Cortex of kidney (tissue), 1 donor: ENCODE results near the gene MMADHC.

Experiments used
- DNase-seq: peaks from one replicate; lab custom pipeline; 2025; lab: John Stamatoyannopoulos, UW

The MMADHC gene

GRCh38 chr2:149587220-149587949, at the start of gene MMADHC:
TSS of gene MMADHC (minus strand) at chr2:149587775. CDS start at chr2:149587097, 678 bp downstream.
- no peak for DNase-seq

- DNase-seq = no peak
Observed at GRCh38 chr2:149634103-149634502, 46.5 kb upstream of the MMADHC start.

- no peak for DNase-seq
Observed at GRCh38 chr2:149630445-149630844, 42.9 kb upstream of the MMADHC start.

- no peak for DNase-seq
Observed at GRCh38 chr2:149629026-149629425, 41.5 kb upstream of the MMADHC start.

- DNase-seq = no peak
Observed at GRCh38 chr2:149627111-149627801, 39.7 kb upstream of the MMADHC start.

GRCh38 chr2:149625671-149626070, 38.1 kb upstream of the MMADHC start:
- no peak for DNase-seq

- DNase-seq = no peak
Observed at GRCh38 chr2:149625271-149625670, 37.7 kb upstream of the MMADHC start.

- no peak for DNase-seq
Observed at GRCh38 chr2:149622343-149622742, 34.8 kb upstream of the MMADHC start.

- no peak for DNase-seq
Observed at GRCh38 chr2:149617476-149617875, 29.9 kb upstream of the MMADHC start.

- DNase-seq = no peak
Observed at GRCh38 chr2:149616681-149617456, 29.3 kb upstream of the MMADHC start.

- no peak for DNase-seq
Observed at GRCh38 chr2:149613704-149614103, 26.1 kb upstream of the MMADHC start.

- DNase-seq = no peak
Observed at GRCh38 chr2:149612122-149612521, 24.5 kb upstream of the MMADHC start.

GRCh38 chr2:149611100-149611820, 23.7 kb upstream of the MMADHC start:
- no peak for DNase-seq

- no peak for DNase-seq
Observed at GRCh38 chr2:149606251-149606811, 18.8 kb upstream of the MMADHC start.

GRCh38 chr2:149603248-149603647, 15.7 kb upstream of the MMADHC start:
- no peak for DNase-seq

GRCh38 chr2:149601141-149601796, 13.7 kb upstream of the MMADHC start:
- DNase-seq = no peak

GRCh38 chr2:149597668-149598326, 10.2 kb upstream of the MMADHC start:
- no peak for DNase-seq

GRCh38 chr2:149597050-149597667, 9.6 kb upstream of the MMADHC start:
- DNase-seq = no peak

GRCh38 chr2:149596471-149596870, 8.9 kb upstream of the MMADHC start:
- no peak for DNase-seq
